ENCODE results near the gene AIG1. TPM values are rescaled to one million over a fixed set of nuclear protein-coding genes. Genes with fewer than 3 reads are reported as not detected.
"Not testable (repeated sequence)": the region's sequence is repeated elsewhere in the genome, so short reads cannot be mapped to it uniquely, and the experiment has no call there.

Gene AIG1
- polyA plus RNA-seq, 3 donors, result 99.9 to 116 (median 112) TPM

DNA sequence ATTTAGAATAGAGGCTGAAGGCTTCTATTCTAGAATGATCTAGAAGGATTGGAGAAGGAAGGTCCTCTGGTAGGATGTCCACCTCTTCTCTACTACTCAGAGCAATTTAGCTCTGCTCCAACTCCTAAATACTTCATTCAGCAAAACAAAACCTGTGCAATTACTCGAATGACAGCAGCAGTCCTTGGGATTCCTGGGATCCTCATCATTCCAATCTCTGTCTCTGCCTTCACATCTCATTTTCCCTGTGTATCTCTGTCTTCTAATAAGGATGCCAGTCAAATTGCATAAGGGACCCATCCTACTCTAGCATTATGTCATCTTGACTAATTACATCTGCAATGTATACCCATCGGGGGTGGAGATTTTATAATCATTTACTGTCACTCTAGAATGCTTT, 5.5 kb upstream of the AIG1 start:
- DNase-seq (ENCODE audit: low read depth in 3 of 3, low spot score in 2 of 3), result no peak

GRCh38 chr6:143055891-143056290, 4.8 kb upstream of the AIG1 start:
- no peak for DNase-seq (ENCODE audit: low read depth in 3 of 3, low spot score in 2 of 3)

DNA sequence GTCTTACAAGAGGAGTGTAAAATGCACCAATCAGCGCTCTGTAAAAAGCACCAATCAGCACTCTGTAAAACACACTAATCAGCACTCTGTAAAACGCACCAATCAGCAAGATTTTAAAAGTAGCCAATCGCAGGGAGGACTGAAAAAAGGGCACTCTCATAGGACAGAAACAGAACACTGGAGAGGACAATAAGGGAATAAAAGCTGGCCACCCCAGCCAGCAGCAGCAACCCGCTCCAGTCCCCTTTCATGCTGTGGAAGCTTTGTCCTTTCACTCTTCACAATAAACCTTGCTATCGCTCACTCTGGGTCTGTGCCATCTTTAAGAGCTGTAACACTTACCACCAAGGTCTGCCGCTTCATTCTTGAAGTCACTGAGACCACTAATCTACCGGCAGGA, 1.7 kb upstream of the AIG1 start:
- DNase-seq (ENCODE audit: low read depth in 3 of 3, low spot score in 2 of 3), result no peak

GRCh38 chr6:143059663-143060353, 881 bp upstream of the AIG1 start:
- peak in 2 of 3 donors; percentile 25 to 35 for DNase-seq (ENCODE audit: low read depth in 3 of 3, low spot score in 2 of 3)

DNA sequence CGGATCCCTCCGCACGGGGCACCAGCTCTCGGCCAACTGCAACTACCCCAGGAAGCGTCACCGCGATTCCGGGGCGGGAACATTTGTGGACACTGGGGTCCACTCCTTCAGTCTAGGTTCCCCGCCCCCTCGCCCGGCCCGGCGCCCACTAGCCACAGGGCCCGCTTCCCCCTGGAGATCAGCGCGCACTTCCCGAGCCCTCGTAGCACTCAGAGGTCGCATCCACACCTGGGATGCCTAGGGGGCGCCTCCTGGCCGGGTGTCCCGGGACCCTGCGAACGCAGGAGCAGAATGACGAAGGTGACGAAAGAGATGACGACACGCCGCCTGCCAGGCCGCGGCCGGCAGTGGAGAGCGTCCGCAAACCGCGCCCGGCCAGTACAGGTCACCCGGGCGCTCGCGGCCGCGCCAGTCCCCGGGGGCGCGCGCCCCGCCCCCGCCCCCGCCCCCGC, 309 bp upstream of the AIG1 start:
- DNase-seq (ENCODE audit: low read depth in 3 of 3, low spot score in 2 of 3), result peak; percentile 43 to 70 (median 68)

DNA sequence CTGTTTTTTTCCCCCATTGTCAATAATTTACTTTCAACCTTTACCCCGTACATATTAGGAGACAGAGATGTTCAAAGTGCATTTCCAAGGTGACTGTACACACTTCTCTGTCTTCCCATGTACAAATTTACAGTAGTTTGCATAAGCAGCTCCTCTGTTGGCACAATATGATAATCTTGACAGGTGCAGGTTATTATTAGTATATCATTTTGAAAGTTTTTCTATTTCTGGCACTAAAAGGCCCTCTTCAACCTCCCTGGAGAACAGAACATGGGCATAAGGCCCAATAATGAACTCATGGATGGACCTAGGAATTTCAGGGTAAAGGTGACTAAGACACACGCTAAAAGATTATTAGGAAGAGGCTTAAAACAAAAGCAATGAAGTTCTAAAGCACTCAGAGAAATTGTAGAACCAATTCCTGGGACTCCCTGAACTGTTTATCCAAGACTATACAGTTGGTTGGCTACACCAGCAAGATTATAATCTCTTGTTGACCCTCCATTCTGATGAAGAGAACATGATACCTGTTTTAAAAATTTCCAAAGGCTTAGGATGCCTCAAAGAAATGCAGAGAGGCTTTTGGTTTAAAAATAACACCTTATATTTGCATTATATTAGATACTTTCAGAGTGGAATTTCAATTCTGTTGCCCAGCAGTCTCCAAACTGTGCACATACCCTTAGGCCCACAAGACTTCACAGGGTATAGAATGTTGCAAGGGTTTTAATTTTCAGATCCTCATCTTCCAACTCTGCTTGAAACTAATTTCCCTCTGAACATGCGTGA, 1.1 kb downstream of the AIG1 start:
- DNase-seq (ENCODE audit: low read depth in 3 of 3, low spot score in 2 of 3), result peak in 1 of 3 donors; percentile 0

GRCh38 chr6:143062551-143062950, 1.9 kb downstream of the AIG1 start:
- no peak for DNase-seq (ENCODE audit: low read depth in 3 of 3, low spot score in 2 of 3)

DNA sequence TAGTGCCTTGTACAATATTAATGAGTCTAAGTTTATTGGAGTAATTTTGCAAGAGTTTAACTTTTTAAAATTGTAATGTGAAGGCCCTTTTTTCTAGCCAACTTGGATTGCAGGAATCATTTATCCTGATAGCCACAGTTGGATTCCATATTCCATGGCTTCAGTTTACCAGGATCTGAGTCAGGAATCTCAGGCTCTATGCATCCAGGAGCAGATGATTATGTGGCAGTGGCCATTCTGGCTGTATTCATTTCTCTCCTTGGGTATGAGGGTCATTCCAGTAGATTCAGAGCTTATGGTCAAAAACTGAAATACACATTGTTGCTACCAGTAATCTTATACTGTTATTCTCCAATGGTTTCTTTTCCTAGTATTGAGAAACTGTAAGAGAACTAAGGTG, 2.9 kb downstream of the AIG1 start:
- DNase-seq (ENCODE audit: low read depth in 3 of 3, low spot score in 2 of 3), result no peak

- no peak for DNase-seq (ENCODE audit: low read depth in 3 of 3, low spot score in 2 of 3)
These were observed 3.6 kb downstream of the AIG1 start for GRCh38 chr6:143064271-143064670.

DNA sequence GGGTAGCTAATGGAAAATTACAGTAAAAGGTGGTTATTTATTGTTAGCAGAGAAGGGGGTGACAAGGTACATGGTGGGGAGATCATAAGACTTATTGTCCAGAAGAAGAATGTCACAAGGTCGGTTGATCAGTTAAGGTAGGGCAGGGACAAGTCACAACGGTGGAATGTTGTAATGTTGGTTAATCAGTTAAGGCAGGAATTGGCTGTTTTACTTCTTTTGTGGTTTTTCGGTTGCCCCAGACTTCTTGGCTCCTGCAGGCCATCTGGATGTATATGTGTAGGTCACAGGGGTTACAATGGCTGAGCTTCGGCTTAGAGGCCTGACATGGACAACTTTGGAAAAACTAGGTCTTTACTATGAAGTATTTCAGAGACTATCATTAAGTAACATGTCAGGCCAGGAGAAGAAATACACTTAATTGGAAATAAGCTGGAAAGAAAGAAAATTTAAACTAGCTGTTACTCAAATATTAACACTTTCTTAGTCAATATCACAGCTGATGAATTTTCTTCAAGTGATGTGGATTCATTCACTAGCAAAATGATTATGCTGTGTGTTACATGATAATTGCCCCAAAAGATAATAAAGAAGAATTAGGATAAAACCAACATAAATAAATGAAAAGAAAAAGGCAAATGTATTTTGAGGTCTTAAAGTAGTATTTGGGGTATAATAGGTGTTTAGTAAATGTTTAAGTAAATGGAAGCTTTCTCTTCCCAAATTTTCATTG, 4.4 kb downstream of the AIG1 start:
- no peak for DNase-seq (ENCODE audit: low read depth in 3 of 3, low spot score in 2 of 3)

- no peak for DNase-seq (ENCODE audit: low read depth in 3 of 3, low spot score in 2 of 3)
These were observed 7.3 kb downstream of the AIG1 start for GRCh38 chr6:143068001-143068400.

DNA sequence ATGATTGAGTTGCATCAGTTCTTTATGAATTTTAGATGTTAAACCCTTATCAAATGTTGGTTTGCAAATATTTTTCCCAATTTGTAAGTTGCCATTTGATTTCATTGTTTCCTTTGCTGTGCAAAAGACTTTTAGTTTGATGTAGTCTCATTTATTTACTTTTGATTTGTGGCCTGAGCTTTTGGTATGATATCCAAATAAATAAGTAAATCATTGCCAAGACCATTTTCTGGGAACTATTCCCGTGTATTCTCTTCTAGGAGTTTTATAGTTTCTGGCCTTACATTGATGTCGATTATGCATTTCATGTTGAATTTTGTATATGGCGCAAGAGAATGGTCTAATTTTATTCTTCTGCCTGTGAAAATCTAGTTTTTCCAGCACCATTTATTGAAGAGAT, 13.4 kb downstream of the AIG1 start:
- no peak for DNase-seq (ENCODE audit: low read depth in 3 of 3, low spot score in 2 of 3)

- no peak for DNase-seq (ENCODE audit: low read depth in 3 of 3, low spot score in 2 of 3)
These were observed 14.1 kb downstream of the AIG1 start for GRCh38 chr6:143074670-143075318.

GRCh38 chr6:143078468-143079324, 18.0 kb downstream of the AIG1 start:
- no peak for DNase-seq (ENCODE audit: low read depth in 3 of 3, low spot score in 2 of 3)

GRCh38 chr6:143079325-143079640, 18.6 kb downstream of the AIG1 start:
- DNase-seq (ENCODE audit: low read depth in 3 of 3, low spot score in 2 of 3), result no peak

GRCh38 chr6:143082274-143082673, 21.6 kb downstream of the AIG1 start:
- not testable (repeated sequence) for DNase-seq (ENCODE audit: low read depth in 3 of 3, low spot score in 2 of 3)

DNA sequence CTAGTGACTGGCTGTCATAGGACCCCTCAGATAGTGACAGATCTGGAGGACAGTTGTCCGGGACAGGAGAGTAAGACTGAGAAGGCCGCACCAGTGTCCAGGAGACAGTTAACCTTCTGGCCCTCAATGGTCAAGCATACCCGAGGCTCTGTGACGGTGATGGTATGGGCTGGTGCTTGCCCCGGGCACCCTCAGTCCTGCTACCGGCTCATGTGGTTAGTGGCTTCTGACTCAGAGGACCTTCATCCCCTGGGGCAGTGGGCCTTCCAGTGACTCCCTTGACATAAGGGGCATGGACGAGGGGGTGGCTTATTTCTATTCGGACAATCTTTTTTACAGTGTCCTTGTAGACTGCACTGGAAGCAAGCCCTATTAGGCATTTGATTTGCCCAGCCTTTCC, 23.3 kb downstream of the AIG1 start:
- DNase-seq (ENCODE audit: low read depth in 3 of 3, low spot score in 2 of 3), result not testable (repeated sequence)

DNA sequence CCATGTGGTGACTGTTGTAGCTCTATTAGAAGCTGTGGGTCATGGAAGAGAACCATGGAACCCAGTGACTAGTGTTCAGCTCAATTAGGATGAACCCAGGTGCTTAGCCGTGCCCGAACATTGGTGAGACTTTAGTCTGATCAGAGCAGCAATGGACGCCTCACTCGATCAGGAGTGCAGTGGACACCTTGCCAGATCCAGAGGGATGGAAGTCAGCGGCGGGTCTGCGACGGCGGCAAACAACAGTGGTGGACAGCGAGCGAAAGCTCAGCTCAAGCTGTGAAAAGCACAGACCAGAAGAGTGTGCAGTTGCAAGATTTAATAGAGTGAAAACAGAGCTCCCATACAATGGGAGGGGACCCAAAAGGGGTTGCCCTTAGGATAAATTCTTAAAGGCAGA, 26.6 kb downstream of the AIG1 start:
- not testable (repeated sequence) for DNase-seq (ENCODE audit: low read depth in 3 of 3, low spot score in 2 of 3)

DNA sequence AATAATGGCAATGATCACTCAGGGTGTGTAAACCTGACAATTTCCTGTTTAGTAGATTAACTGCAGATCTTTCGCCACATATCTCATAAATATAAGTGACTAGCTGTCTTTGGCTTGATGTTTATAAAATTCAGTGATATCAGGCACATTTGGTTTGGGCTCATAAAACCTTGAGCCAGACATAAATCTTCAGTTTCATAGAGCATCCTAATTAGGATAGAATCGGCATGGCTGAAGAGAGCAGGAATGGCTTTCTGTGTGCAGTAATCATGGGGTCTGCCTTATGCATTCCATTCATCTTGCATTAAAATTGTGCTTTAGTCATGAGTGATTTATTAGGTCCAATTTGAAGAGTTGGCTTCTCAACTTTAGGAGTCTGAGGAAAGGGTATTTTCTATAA, 27.2 kb downstream of the AIG1 start:
- DNase-seq (ENCODE audit: low read depth in 3 of 3, low spot score in 2 of 3), result no peak
